GM10248 (cell line): ENCODE results near the gene ETV7.

Source experiments
- CTCF ChIA-PET: fragments of 300-600 bp; sonication (Branson Sonifier 250); formaldehyde crosslinking; extraction: SDS; loops from one replicate; lab custom pipeline; 2021; ENCODE audit warnings: antibody characterized with exemption; lab: Yijun Ruan, JAX
- POLR2A ChIA-PET: fragments of 350-650 bp; sonication (Branson Sonifier 250); formaldehyde crosslinking; extraction: SDS; loops from one replicate; lab custom pipeline; 2020; ENCODE audit warnings: antibody characterized with exemption; lab: Yijun Ruan, JAX
- DNase-seq: peaks from one replicate; pipeline ENCODE4 v3.0.0; 2012; ENCODE audit errors: extremely low spot score
- CTCF ChIP-seq: IDR thresholded peaks from 2 replicates; pipeline ENCODE4 v1.5.1; 2012; ENCODE audit warnings: mild to moderate bottlenecking, low read depth; ENCODE audit errors: extremely low read depth, missing control alignments, control extremely low read depth

ETV7 gene

GRCh38 chr6:36346486-36347273, 40.8 kb downstream of the ETV7 start:
- ChIA-PET POLR2A (no interaction called here), CTCF (interaction anchor here (0.9 to 17.7 kb wide), 4 partner anchors 10 to 157 kb away, joined by 3 to 323 read pairs (median 8); no protein-coding TSS in a partner anchor)
- TF ChIP-seq CTCF = no peak
- DNase-seq = no peak

GRCh38 chr6:36345681-36346466, 41.6 kb downstream of the ETV7 start:
- TF ChIP-seq CTCF = no peak
- DNase-seq = no peak
- CTCF ChIA-PET = interaction anchor here (0.9 to 17.7 kb wide), 5 partner anchors 11 to 158 kb away, joined by 3 to 323 read pairs (median 3); no protein-coding TSS in a partner anchor
- POLR2A ChIA-PET = no interaction called here

GRCh38 chr6:36343109-36343680, 44.3 kb downstream of the ETV7 start:
- DNase-seq = no peak
- CTCF ChIA-PET = interaction anchor here (1.1 to 17.7 kb wide), 3 partner anchors 14 to 41 kb away, joined by 3 to 323 read pairs (median 6); no protein-coding TSS in a partner anchor
- no peak for TF ChIP-seq CTCF

GRCh38 chr6:36340618-36341454, 46.6 kb downstream of the ETV7 start:
- CTCF ChIA-PET = interaction anchor here (0.6 to 17.7 kb wide), 33 partner anchors 8 to 437 kb away, joined by 3 to 323 read pairs (median 4); no protein-coding TSS in a partner anchor
- POLR2A ChIA-PET = interaction anchor here (1.4 kb wide), 1 partner anchor 18 kb away, joined by 4 read pairs; no protein-coding TSS in a partner anchor
- TF ChIP-seq CTCF = peak; percentile 96
- DNase-seq = peak; percentile 83

More at GRCh38 chr6:36343109-36343680, 44.3 kb downstream of the ETV7 start:
- POLR2A ChIA-PET = interaction anchor here (0.6 kb wide), 1 partner anchor 315 kb away, joined by 14 read pairs; no protein-coding TSS in a partner anchor

- no peak for TF ChIP-seq CTCF
- DNase-seq = no peak
- CTCF ChIA-PET = interaction anchor here (0.8 to 17.7 kb wide), 23 partner anchors 7 to 436 kb away, joined by 3 to 323 read pairs (median 6); no protein-coding TSS in a partner anchor
- POLR2A ChIA-PET = interaction anchor here (1.4 kb wide), 1 partner anchor 18 kb away, joined by 4 read pairs; no protein-coding TSS in a partner anchor
Observed at GRCh38 chr6:36340306-36340617, 47.2 kb downstream of the ETV7 start.
